ENCODE measurements around the gene CARD14. TPM values are rescaled to one million over a fixed set of nuclear protein-coding genes. Genes with fewer than 3 reads are reported as not detected.

CARD14 gene
- polyA plus RNA-seq, 3 donors, result 0.11 to 0.27 (median 0.16) TPM

DNA sequence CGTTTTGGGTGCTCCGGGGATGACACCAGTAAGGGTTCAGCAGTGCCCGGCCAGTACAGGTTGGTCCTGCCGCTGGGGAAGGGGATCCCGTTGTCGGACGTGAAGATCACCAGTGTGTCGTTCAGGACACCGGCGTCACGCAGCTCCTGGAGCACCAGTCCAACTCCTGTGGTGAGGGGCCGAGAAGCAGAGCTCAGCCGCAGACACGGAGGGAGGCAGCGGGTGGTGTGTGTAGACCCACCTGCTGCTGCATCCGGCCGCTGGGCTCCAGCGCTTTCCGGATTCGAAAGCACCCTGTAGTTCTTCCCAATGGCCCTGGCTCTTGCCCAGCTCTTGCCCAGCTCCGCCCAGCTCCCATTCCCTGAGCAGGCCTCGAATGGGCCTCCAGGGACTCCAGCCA lies 42.3 kb downstream of the CARD14 start:
- TF ChIP-seq, protein P1, sequence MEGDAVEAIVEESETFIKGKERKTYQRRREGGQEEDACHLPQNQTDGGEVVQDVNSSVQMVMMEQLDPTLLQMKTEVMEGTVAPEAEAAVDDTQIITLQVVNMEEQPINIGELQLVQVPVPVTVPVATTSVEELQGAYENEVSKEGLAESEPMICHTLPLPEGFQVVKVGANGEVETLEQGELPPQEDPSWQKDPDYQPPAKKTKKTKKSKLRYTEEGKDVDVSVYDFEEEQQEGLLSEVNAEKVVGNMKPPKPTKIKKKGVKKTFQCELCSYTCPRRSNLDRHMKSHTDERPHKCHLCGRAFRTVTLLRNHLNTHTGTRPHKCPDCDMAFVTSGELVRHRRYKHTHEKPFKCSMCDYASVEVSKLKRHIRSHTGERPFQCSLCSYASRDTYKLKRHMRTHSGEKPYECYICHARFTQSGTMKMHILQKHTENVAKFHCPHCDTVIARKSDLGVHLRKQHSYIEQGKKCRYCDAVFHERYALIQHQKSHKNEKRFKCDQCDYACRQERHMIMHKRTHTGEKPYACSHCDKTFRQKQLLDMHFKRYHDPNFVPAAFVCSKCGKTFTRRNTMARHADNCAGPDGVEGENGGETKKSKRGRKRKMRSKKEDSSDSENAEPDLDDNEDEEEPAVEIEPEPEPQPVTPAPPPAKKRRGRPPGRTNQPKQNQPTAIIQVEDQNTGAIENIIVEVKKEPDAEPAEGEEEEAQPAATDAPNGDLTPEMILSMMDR (IDR thresholded peaks at IDR 0.05), result no peak
- Mint-ChIP-seq H3K36me3 (peaks cover 71 to 94% of the 10 kb centered on the region in 2 donors), H3K4me3 (no peak overlapping the region), H3K4me1 (peaks cover 37% of the 10 kb centered on the region), H3K9me3 (peaks cover 0 to 8% (median 2%) of the 10 kb centered on the region in 7 donors), H3K27ac (peak overlapping the region in 4 of 7 donors; percentile 88 to 94 (median 94)), H3K27me3 (ENCODE audit: low read depth in 3 of 3) (peaks cover 6 to 22% (median 15%) of the 10 kb centered on the region in 3 donors)
- peaks cover 76 to 83% of the 10 kb centered on the region in 2 donors for H3K36me3 ChIP-seq (replicated peaks in 1 of 2; ENCODE audit: control insufficient read depth in 1 of 2, insufficient read depth in 2 of 2, low read length in 2 of 2)
- peak overlapping the region; percentile 59 for H3K4me2 ChIP-seq (replicated peaks; ENCODE audit: extremely low read depth, low read length, poor library complexity, severe bottlenecking)
- H3K79me2 ChIP-seq (ENCODE audit: insufficient read depth, low read length), result peaks cover 5% of the 10 kb centered on the region
- H3K4me3 ChIP-seq (replicated peaks in 1 of 3; ENCODE audit: low read depth in 2 of 3, low read length in 3 of 3), result peak overlapping the region in 1 of 3 experiments; percentile 16
- peak overlapping the region; percentile 85 to 91 for H3K27ac ChIP-seq (ENCODE audit: low read depth in 1 of 2, low read length in 2 of 2)
- H3K27me3 ChIP-seq (ENCODE audit: control insufficient read depth in 2 of 2, insufficient read depth in 2 of 2, low read length in 2 of 2), result no peaks in the 10 kb centered on the region
- WGBS (ENCODE audit: insufficient coverage), result 95% methylated on average over 21 of the region's 22 CpGs
- peaks cover 88% of the 10 kb centered on the region for H4K20me1 ChIP-seq (ENCODE audit: insufficient read depth, low read length)
- H3K4me1 ChIP-seq (ENCODE audit: control insufficient read depth in 1 of 2, insufficient read depth in 2 of 2, low read length in 2 of 2), result peaks cover 40 to 53% of the 10 kb centered on the region in 2 donors
- H2AFZ ChIP-seq (ENCODE audit: insufficient read depth, low read depth, low read length, poor library complexity, severe bottlenecking), result no peak overlapping the region
- peak overlapping the region; percentile 56 for H3K9ac ChIP-seq (ENCODE audit: insufficient read depth, low read length, poor library complexity, severe bottlenecking)
- intact Hi-C loops (cut with micrococcal nuclease), result loop anchor here (5.0 kb wide), 2 partner anchors 40 to 60 kb away; no protein-coding TSS in a partner anchor
- no peak for DNase-seq
- H3K9me3 ChIP-seq (replicated peaks in 1 of 2; ENCODE audit: control insufficient read depth in 1 of 2, insufficient read depth in 1 of 2, low read length in 2 of 2), result no peaks in the 10 kb centered on the region

DNA sequence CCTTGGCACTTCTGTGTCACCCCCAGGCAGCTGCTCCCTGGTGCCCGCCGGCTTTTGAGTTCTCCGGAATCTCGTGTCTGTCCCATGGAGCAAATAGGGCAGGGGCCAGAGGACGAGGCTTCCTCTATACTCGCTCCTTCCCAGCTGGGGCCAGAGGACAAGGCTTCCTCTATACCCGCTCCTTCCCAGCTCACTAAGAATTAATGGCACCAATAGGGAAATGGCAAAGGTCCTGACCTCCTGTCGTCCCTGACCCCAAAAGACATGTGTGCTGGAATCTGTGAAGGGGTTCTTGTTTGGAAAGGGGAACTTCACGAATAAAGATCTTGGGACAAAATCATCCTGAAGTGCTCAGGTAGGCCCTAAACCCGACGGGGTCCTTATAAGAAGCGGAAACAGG lies 42.7 kb downstream of the CARD14 start:
- Histone ChIP-seq H3K79me2 (ENCODE audit: insufficient read depth, low read length) (peaks cover 9% of the 10 kb centered on the region), H3K36me3 (replicated peaks in 1 of 2; ENCODE audit: control insufficient read depth in 1 of 2, insufficient read depth in 2 of 2, low read length in 2 of 2) (peaks cover 80 to 87% of the 10 kb centered on the region in 2 donors), H2AFZ (ENCODE audit: insufficient read depth, low read depth, low read length, poor library complexity, severe bottlenecking) (no peak overlapping the region), H3K9ac (ENCODE audit: insufficient read depth, low read length, poor library complexity, severe bottlenecking) (peak overlapping the region; percentile 56), H3K27me3 (ENCODE audit: control insufficient read depth in 2 of 2, insufficient read depth in 2 of 2, low read length in 2 of 2) (no peaks in the 10 kb centered on the region), H3K27ac (ENCODE audit: low read depth in 1 of 2, low read length in 2 of 2) (peak overlapping the region; percentile 85 to 91), H3K4me2 (replicated peaks; ENCODE audit: extremely low read depth, low read length, poor library complexity, severe bottlenecking) (peak overlapping the region; percentile 59), H4K20me1 (ENCODE audit: insufficient read depth, low read length) (peaks cover 91% of the 10 kb centered on the region), H3K9me3 (replicated peaks in 1 of 2; ENCODE audit: control insufficient read depth in 1 of 2, insufficient read depth in 1 of 2, low read length in 2 of 2) (no peaks in the 10 kb centered on the region), H3K4me1 (ENCODE audit: control insufficient read depth in 1 of 2, insufficient read depth in 2 of 2, low read length in 2 of 2) (peaks cover 36 to 52% of the 10 kb centered on the region in 2 donors), H3K4me3 (replicated peaks in 1 of 3; ENCODE audit: low read depth in 2 of 3, low read length in 3 of 3) (peak overlapping the region in 1 of 3 experiments; percentile 16)
- intact Hi-C loops (cut with micrococcal nuclease), result loop anchor here (5.0 kb wide), 2 partner anchors 40 to 60 kb away; no protein-coding TSS in a partner anchor
- peak overlapping the region; percentile 88 to 96 (median 93) for H3K27ac Mint-ChIP-seq
- peak overlapping the region in 1 of 2 donors; percentile 65 for H3K4me3 Mint-ChIP-seq
- TF ChIP-seq, protein P1 (IDR thresholded peaks at IDR 0.05), result no peak
- DNase-seq, result peak in 1 of 3 donors; percentile 10
- H3K9me3 Mint-ChIP-seq, result peaks cover 0 to 8% (median 2%) of the 10 kb centered on the region in 7 donors
- 83% methylated on average over 9 of the region's 12 CpGs for WGBS (ENCODE audit: insufficient coverage)
- H3K4me1 Mint-ChIP-seq, result peaks cover 35% of the 10 kb centered on the region
- H3K36me3 Mint-ChIP-seq, result peaks cover 75 to 94% of the 10 kb centered on the region in 2 donors
- H3K27me3 Mint-ChIP-seq (ENCODE audit: low read depth in 3 of 3), result peaks cover 8 to 26% (median 19%) of the 10 kb centered on the region in 3 donors
